Measurements from ENCODE around the gene PEX11B. TPM values are rescaled to one million over a fixed set of nuclear protein-coding genes. Genes with fewer than 3 reads are reported as not detected.

PEX11B gene
- total RNA-seq, 1 experiment from 2014 or later = 16.1 TPM

GRCh38 chr1:145878724-145879123 lies 39.8 kb downstream of the PEX11B start:
- H3K9me3 ChIP-seq = no peaks in the 10 kb centered on the region
- POLR2A ChIA-PET = no interaction called here
- Mint-ChIP-seq H3K4me1 (ENCODE audit: low read depth, unreplicated experiment) (peaks cover 10% of the 10 kb centered on the region), H3K27me3 (ENCODE audit: insufficient read depth, unreplicated experiment) (peaks cover 7% of the 10 kb centered on the region), H3K27ac (ENCODE audit: unreplicated experiment) (no peak overlapping the region), H3K36me3 (ENCODE audit: insufficient read depth, unreplicated experiment) (no peaks in the 10 kb centered on the region), H3K9me3 (ENCODE audit: unreplicated experiment) (no peaks in the 10 kb centered on the region), H3K4me3 (ENCODE audit: unreplicated experiment) (no peak overlapping the region)
- no peak for DNase-seq
- H3K4me1 ChIP-seq = peaks cover 13% of the 10 kb centered on the region
- no peak for TF ChIP-seq CTCF (IDR thresholded peaks at IDR 0.05; ENCODE audit: insufficient read depth in 1 of 2, low read depth in 1 of 2, low read length in 1 of 2, severe bottlenecking in 1 of 2, unreplicated experiment in 1 of 2)
- H3K4me3 ChIP-seq (ENCODE audit: low read depth, low read length) = no peak overlapping the region
- BruUV-seq (replicated peaks) = no TSS peak
- CTCF ChIA-PET = no interaction called here
- H3K36me3 ChIP-seq (ENCODE audit: control insufficient read depth, insufficient read depth, low read length) = no peaks in the 10 kb centered on the region
- no peaks in the 10 kb centered on the region for H3K27me3 ChIP-seq (replicated peaks; ENCODE audit: control insufficient read depth, insufficient read depth, low read length)
- intact Hi-C loops (cut with micrococcal nuclease; ENCODE audit: unreplicated experiment) = no loop called here

GRCh38 chr1:145877923-145878486 lies 40.5 kb downstream of the PEX11B start:
- Histone ChIP-seq H3K36me3 (ENCODE audit: control insufficient read depth, insufficient read depth, low read length) (no peaks in the 10 kb centered on the region), H3K9me3 (no peaks in the 10 kb centered on the region), H3K4me1 (peaks cover 13% of the 10 kb centered on the region), H3K27me3 (replicated peaks; ENCODE audit: control insufficient read depth, insufficient read depth, low read length) (no peaks in the 10 kb centered on the region), H3K4me3 (ENCODE audit: low read depth, low read length) (no peak overlapping the region)
- peaks cover 10% of the 10 kb centered on the region for H3K4me1 Mint-ChIP-seq (ENCODE audit: low read depth, unreplicated experiment)
- no peak for TF ChIP-seq CTCF (IDR thresholded peaks at IDR 0.05; ENCODE audit: insufficient read depth in 1 of 2, low read depth in 1 of 2, low read length in 1 of 2, severe bottlenecking in 1 of 2, unreplicated experiment in 1 of 2)
- CTCF ChIA-PET = no interaction called here
- peak; percentile 20 to 59 for DNase-seq
- no peaks in the 10 kb centered on the region for H3K9me3 Mint-ChIP-seq (ENCODE audit: unreplicated experiment)
- intact Hi-C loops (cut with micrococcal nuclease; ENCODE audit: unreplicated experiment) = no loop called here
- H3K36me3 Mint-ChIP-seq (ENCODE audit: insufficient read depth, unreplicated experiment) = no peaks in the 10 kb centered on the region
- H3K4me3 Mint-ChIP-seq (ENCODE audit: unreplicated experiment) = peak overlapping the region; percentile 10
- POLR2A ChIA-PET = no interaction called here
- BruUV-seq (replicated peaks) = no TSS peak
- peaks cover 3% of the 10 kb centered on the region for H3K27me3 Mint-ChIP-seq (ENCODE audit: insufficient read depth, unreplicated experiment)
- peak overlapping the region; percentile 61 for H3K27ac Mint-ChIP-seq (ENCODE audit: unreplicated experiment)

GRCh38 chr1:145874646-145875045 lies 43.9 kb downstream of the PEX11B start:
- BruUV-seq (replicated peaks) = no TSS peak
- Histone ChIP-seq H3K27me3 (replicated peaks; ENCODE audit: control insufficient read depth, insufficient read depth, low read length) (no peaks in the 10 kb centered on the region), H3K9me3 (no peaks in the 10 kb centered on the region), H3K4me3 (ENCODE audit: low read depth, low read length) (no peak overlapping the region), H3K4me1 (peaks cover 22% of the 10 kb centered on the region), H3K36me3 (ENCODE audit: control insufficient read depth, insufficient read depth, low read length) (no peaks in the 10 kb centered on the region)
- H3K9me3 Mint-ChIP-seq (ENCODE audit: unreplicated experiment) = no peaks in the 10 kb centered on the region
- H3K4me1 Mint-ChIP-seq (ENCODE audit: low read depth, unreplicated experiment) = peaks cover 10% of the 10 kb centered on the region
- H3K27me3 Mint-ChIP-seq (ENCODE audit: insufficient read depth, unreplicated experiment) = no peaks in the 10 kb centered on the region
- intact Hi-C loops (cut with micrococcal nuclease; ENCODE audit: unreplicated experiment) = no loop called here
- no peaks in the 10 kb centered on the region for H3K36me3 Mint-ChIP-seq (ENCODE audit: insufficient read depth, unreplicated experiment)
- CTCF ChIA-PET = interaction anchor here (0.7 kb wide), 1 partner anchor 29 kb away, joined by 5 read pairs; the partner anchor contains the start of gene NUDT17
- no peak for DNase-seq
- POLR2A ChIA-PET = interaction anchor here (0.5 kb wide), 1 partner anchor 51 kb away, joined by 3 read pairs; the partner anchor contains the start of gene RNF115
- H3K4me3 Mint-ChIP-seq (ENCODE audit: unreplicated experiment) = no peak overlapping the region
- no peak overlapping the region for H3K27ac Mint-ChIP-seq (ENCODE audit: unreplicated experiment)
- no peak for TF ChIP-seq CTCF (IDR thresholded peaks at IDR 0.05; ENCODE audit: insufficient read depth in 1 of 2, low read depth in 1 of 2, low read length in 1 of 2, severe bottlenecking in 1 of 2, unreplicated experiment in 1 of 2)

Data from Caco-2 (cell line).